GM18870 (cell line): Measurements from ENCODE around the gene COMMD3.

ENCODE experiments used
- ATAC-seq: cut with Tn5 transposase; IDR thresholded peaks from one replicate; pipeline ENCODE4 v1.9.1; 2021; ENCODE audit warnings: moderate library complexity; ENCODE audit not compliant: unreplicated experiment

COMMD3 gene

GRCh38 chr10:22365644-22366434 lies 49.7 kb downstream of the COMMD3 start:
- ATAC-seq, result no peak

- no peak for ATAC-seq
Measured at GRCh38 chr10:22366435-22366703, 50.2 kb downstream of the COMMD3 start.

GRCh38 chr10:22366771-22367170 lies 50.6 kb downstream of the COMMD3 start:
- ATAC-seq, result no peak

GRCh38 chr10:22367471-22367870 lies 51.3 kb downstream of the COMMD3 start:
- ATAC-seq, result no peak

GRCh38 chr10:22368402-22368801 lies 52.2 kb downstream of the COMMD3 start:
- no peak for ATAC-seq

GRCh38 chr10:22368981-22369380 lies 52.8 kb downstream of the COMMD3 start:
- no peak for ATAC-seq

- no peak for ATAC-seq
Measured at GRCh38 chr10:22369434-22370072, 53.4 kb downstream of the COMMD3 start.
